Upper lobe of left lung (tissue), 6 donors: Measurements from ENCODE around the gene GRAP. TPM values are rescaled to one million over a fixed set of nuclear protein-coding genes. Genes with fewer than 3 reads are reported as not detected.

ENCODE experiments used
- ATAC-seq, 2 donors: fragments of 200-7000 bp; cut with Tn5 transposase; one replicate each; pipeline ENCODE4 v1.9.1; 2022; ENCODE audit warnings: mild to moderate bottlenecking in 2 of 2, moderate library complexity in 2 of 2; ENCODE audit not compliant: low FRiP score in 2 of 2
- DNase-seq, 2 donors: peaks; one replicate each; pipeline ENCODE4 v3.0.0-alpha.2; 2019 to 2020
- H3K27ac ChIP-seq, 4 donors: fragments of 200-600 bp; sonication (generic); one replicate each; pipeline ENCODE4 v1.5.1; 2016 to 2019
- H3K27me3 ChIP-seq, 4 donors: fragments of 200-600 bp; sonication (generic); one replicate each; pipeline ENCODE4 v1.5.1; 2017 to 2019
- H3K36me3 ChIP-seq, 4 donors: fragments of 200-600 bp; sonication (generic); one replicate each; pipeline ENCODE4 v1.5.1; 2016 to 2019
- H3K4me1 ChIP-seq, 4 donors: fragments of 200-600 bp; sonication (generic); one replicate each; pipeline ENCODE4 v1.5.1; 2018 to 2019
- H3K4me3 ChIP-seq, 4 donors: fragments of 200-600 bp; sonication (generic); one replicate each; pipeline ENCODE4 v1.5.1; 2017 to 2019; ENCODE audit warnings: mild to moderate bottlenecking in 2 of 4, moderate library complexity in 1 of 4
- H3K9me3 ChIP-seq, 4 donors: fragments of 200-600 bp; sonication (generic); one replicate each; pipeline ENCODE4 v1.5.1; 2018 to 2019
- CTCF ChIP-seq, 6 experiments: fragments of 450-650 bp in 4 of 6; fragments of 200-600 bp in 2 of 6; sonication (generic) in 2 of 6; IDR thresholded peaks; one replicate each; pipeline ENCODE4 v1.5.1; 2016 to 2019; ENCODE audit warnings: antibody characterized with exemption in 6 of 6
- EP300 ChIP-seq, 4 donors: sonication (generic); formaldehyde crosslinking; IDR thresholded peaks; one replicate each; pipeline ENCODE4 v1.5.1; 2017; ENCODE audit warnings: antibody characterized with exemption in 4 of 4, control low read depth in 2 of 4
- POLR2A ChIP-seq, 4 donors: fragments of 450-650 bp; IDR thresholded peaks; one replicate each; pipeline ENCODE4 v1.5.1; 2016 to 2017; ENCODE audit warnings: antibody characterized with exemption in 4 of 4, mild to moderate bottlenecking in 2 of 4
- POLR2AphosphoS5 ChIP-seq, 2 donors: sonication (generic); formaldehyde crosslinking; IDR thresholded peaks; one replicate each; pipeline ENCODE4 v1.5.1; 2017; ENCODE audit warnings: antibody characterized with exemption in 2 of 2
- WGBS, 2 donors: methylation state at CpG; one replicate each; pipeline ENCODE4 v1.1.5; 2017 to 2018; 5-methylcytosine and 5-hydroxymethylcytosine counted together
- small RNA-seq, 4 donors: library from RNA; depleted of rRNA; stranded (forward); fragments of <200 nt; gene quantifications; one replicate each; pipeline ENCODE3, GENCODE V24; 2016
- total RNA-seq, 6 donors: library from RNA; depleted of rRNA in 4 of 6; stranded (reverse); fragments of >200 nt in 4 of 6; gene quantifications; one replicate each; pipeline versions ENCODE4 v1.1.0 to v1.2.1, GENCODE V29; 2016 to 2021
- donor health status: DM: no; HTN: no; CAD: no; lungs with moderate emphysema.
- donor health status: DM: no; HTN: yes; CAD: no; lungs with severe emphysema.

Gene GRAP
- total RNA-seq, 6 donors from 2014 or later: 3.1 to 11.3 (median 4.8) TPM

- ATAC-seq: no peak
- Histone ChIP-seq H3K9me3 (no peaks in the 10 kb centered on the region), H3K4me3 (no peak overlapping the region), H3K27ac (no peak overlapping the region), H3K4me1 (no peaks in the 10 kb centered on the region), H3K36me3 (peaks cover 0 to 26% (median 12%) of the 10 kb centered on the region in 4 donors), H3K27me3 (no peaks in the 10 kb centered on the region)
- TF ChIP-seq POLR2AphosphoS5 (IDR thresholded peaks at IDR 0.05) (no peak), EP300 (IDR thresholded peaks at IDR 0.05) (no peak), POLR2A (IDR thresholded peaks at IDR 0.05) (no peak), CTCF (IDR thresholded peaks at IDR 0.05) (no peak)
- DNase-seq: no peak
- 89 to 91% methylated on average over 13 of the region's 13 CpGs for WGBS, 2 donors
Measured at GRCh38 chr17:18975597-18975996, 71.2 kb downstream of the GRAP start.

- Histone ChIP-seq H3K27ac (no peak overlapping the region), H3K36me3 (peaks cover 0 to 26% (median 12%) of the 10 kb centered on the region in 4 donors), H3K4me1 (peaks cover 0 to 2% (median under 1%) of the 10 kb centered on the region in 4 donors), H3K9me3 (no peaks in the 10 kb centered on the region), H3K27me3 (no peaks in the 10 kb centered on the region), H3K4me3 (no peak overlapping the region)
- DNase-seq (no peak), ATAC-seq (no peak)
- TF ChIP-seq CTCF (IDR thresholded peaks at IDR 0.05): no peak
- no peak for TF ChIP-seq EP300 (IDR thresholded peaks at IDR 0.05)
- no peak for TF ChIP-seq POLR2AphosphoS5 (IDR thresholded peaks at IDR 0.05)
- TF ChIP-seq POLR2A (IDR thresholded peaks at IDR 0.05): no peak
- 80 to 86% methylated on average over 7 to 10 of the region's 10 CpGs for WGBS, 2 donors
Measured at GRCh38 chr17:18974407-18975149, 72.2 kb downstream of the GRAP start.

- Histone ChIP-seq H3K4me1 (peaks cover 0 to 22% (median 16%) of the 10 kb centered on the region in 4 donors), H3K9me3 (no peaks in the 10 kb centered on the region), H3K27ac (no peak overlapping the region), H3K36me3 (peaks cover 0 to 2% (median 1%) of the 10 kb centered on the region in 4 donors), H3K4me3 (no peak overlapping the region), H3K27me3 (no peaks in the 10 kb centered on the region)
- ATAC-seq (no peak), DNase-seq (no peak)
- TF ChIP-seq EP300 (IDR thresholded peaks at IDR 0.05): no peak
- no peak for TF ChIP-seq POLR2AphosphoS5 (IDR thresholded peaks at IDR 0.05)
- TF ChIP-seq CTCF (IDR thresholded peaks at IDR 0.05): no peak
- no peak for TF ChIP-seq POLR2A (IDR thresholded peaks at IDR 0.05)
- 98 to 99% methylated on average over 6 to 7 of the region's 7 CpGs for WGBS, 2 donors
Measured at GRCh38 chr17:18971801-18972200, 75.0 kb downstream of the GRAP start.

Small RNA genes within 50 kb of the gene (small RNA-seq; reads per million reads assigned to genes)
- 0 reads per million in 4 donors for gene AC090286.3

Other genes starting within 250 kb of the GRAP start
- gene PRPSAP2, start 188.8 kb downstream of the GRAP start, total RNA-seq: 10 to 100 TPM; 16.6 to 39.8 (median 29.2) TPM
- gene SLC5A10, start 94.8 kb downstream of the GRAP start, total RNA-seq: not detected
- 10 to 100 TPM in 4 of 6 donors, 1 to 10 TPM in 2; 3.1 to 17.2 (median 11.2) TPM for gene FAM83G, start 42.2 kb downstream of the GRAP start, total RNA-seq
- gene GRAPL, start 80.6 kb upstream of the GRAP start, total RNA-seq: 10 to 100 TPM in 1 of 6 donors, 1 to 10 TPM in 5; 2.3 to 17.2 (median 5.0) TPM
- 10 to 100 TPM; 26.3 to 64.5 (median 47.9) TPM for gene EPN2, start 190.4 kb upstream of the GRAP start, total RNA-seq